ENCODE results near the gene RAB3C.
"Not testable (repeated sequence)": the region's sequence is repeated elsewhere in the genome, so short reads cannot be mapped to it uniquely, and the experiment has no call there.

RAB3C gene

DNA sequence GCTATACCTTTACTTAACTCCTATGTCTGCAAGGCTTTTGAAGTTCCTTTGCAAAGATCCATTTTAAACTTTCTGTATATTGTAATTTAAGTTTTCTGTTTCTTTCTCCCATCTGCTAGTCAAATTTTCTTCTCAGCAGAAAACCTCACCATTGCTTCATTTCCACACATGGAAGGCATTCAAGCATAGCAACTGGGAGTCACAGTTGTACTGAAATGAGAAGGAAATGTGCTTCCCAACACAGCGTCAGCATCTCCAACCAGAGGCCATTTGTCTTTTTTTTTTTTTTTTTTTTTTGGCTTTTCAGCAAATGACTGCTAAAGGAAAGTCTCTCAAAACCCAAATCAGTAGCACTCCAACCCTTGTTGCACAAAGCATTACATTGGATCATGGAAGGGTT lies 92.5 kb downstream of the RAB3C start:
- DNase-seq (ENCODE audit: low read depth), result no peak

DNA sequence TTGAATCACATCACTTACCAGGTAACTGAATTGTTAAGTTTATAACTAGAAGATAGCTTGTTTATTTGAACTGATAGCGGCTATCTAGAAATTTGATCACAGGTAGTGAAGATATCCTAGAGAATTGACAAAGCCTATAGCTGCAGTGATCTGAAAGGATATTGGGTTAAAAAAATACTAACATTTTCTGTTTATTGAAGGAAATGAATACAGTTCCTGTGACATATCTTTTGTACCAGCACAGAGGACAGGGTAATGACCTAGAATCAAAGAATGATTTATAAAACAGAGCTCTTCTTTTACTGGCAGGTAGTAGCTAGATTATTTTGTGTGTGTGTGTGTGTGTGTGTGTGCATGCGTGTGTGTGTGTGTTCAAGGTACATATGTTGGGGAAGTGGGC lies 94.8 kb downstream of the RAB3C start:
- DNase-seq (ENCODE audit: low read depth), result no peak

GRCh38 chr5:58680503-58680902 lies 97.6 kb downstream of the RAB3C start:
- no peak for DNase-seq (ENCODE audit: low read depth)

GRCh38 chr5:58681943-58682342 lies 99.1 kb downstream of the RAB3C start:
- no peak for DNase-seq (ENCODE audit: low read depth)

DNA sequence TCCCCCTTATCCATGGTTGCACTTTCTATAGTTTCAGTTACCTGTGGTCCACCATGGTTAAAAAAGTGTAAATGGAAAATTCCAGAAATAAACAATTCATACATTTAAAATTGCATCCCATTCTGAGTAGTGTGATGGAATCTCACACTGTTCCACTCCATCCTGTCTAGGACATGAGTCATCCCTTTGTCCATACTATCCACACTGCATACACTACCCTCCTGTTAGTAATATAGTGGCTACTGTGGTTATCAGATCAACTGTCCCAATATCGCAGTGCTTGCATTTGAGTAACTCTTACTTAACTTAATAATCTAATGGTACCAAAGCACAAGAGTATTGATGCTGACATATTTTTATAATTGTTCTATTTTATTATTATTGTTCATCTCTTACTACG lies 100.7 kb downstream of the RAB3C start:
- peak; percentile 14 for DNase-seq (ENCODE audit: low read depth)

- no peak for DNase-seq (ENCODE audit: low read depth)
These were observed 104.2 kb downstream of the RAB3C start for GRCh38 chr5:58687079-58687478.

DNA sequence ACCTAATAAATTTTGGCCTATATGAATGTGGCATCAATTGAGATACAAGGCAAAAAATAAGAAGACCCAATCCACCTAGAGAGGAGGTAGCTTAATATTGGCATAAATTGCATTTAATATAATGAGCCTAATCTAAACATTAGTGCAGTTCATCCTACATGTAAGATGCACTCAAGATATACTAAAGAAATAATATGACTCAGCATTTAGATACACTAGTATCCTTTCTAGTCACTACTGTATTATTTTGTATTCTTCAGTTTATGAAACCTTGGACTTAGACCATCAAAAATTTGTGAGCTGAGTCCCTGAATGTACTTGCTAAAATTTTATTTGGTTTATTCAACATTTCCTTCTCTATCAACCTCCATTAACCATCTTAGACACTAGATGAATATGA lies 104.7 kb downstream of the RAB3C start:
- DNase-seq (ENCODE audit: low read depth), result no peak

- DNase-seq (ENCODE audit: low read depth), result not testable (repeated sequence)
These were observed 116.3 kb downstream of the RAB3C start for GRCh38 chr5:58699088-58699761.

- DNase-seq (ENCODE audit: low read depth), result no peak
These were observed 116.9 kb downstream of the RAB3C start for GRCh38 chr5:58699762-58700118.

DNA sequence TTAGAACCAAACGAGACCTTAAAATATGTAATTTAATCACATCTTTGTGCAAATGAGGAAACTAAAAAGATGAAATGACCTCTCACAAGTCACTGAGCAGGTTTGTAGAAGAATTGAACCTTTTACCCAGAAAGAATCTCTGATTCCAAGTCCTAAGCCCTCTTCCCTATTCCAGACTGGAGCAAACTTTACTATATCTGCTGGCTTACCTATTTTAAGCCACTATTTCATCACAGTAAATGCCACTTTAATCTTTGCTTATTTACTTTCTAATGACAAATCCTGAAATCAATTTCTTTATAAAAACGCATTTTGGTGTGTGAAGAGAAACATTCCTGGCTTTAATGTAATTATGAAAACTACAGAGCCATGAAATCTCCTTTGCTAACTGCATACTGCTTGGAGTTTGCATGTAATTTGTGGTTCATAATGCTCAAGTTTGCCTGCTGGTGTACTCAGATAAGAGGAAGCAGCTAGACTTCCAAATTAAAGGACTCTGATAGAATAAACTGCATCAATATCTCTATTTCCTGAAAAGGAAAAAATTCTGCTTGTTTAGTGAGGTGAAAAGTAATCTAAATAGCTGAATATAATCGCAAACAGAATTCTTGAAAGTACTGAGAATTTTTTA lies 121.2 kb downstream of the RAB3C start:
- no peak for DNase-seq (ENCODE audit: low read depth)

- no peak for DNase-seq (ENCODE audit: low read depth)
These were observed 123.9 kb downstream of the RAB3C start for GRCh38 chr5:58706736-58707135.

- DNase-seq (ENCODE audit: low read depth), result no peak
These were observed 125.6 kb downstream of the RAB3C start for GRCh38 chr5:58708456-58708855.

DNA sequence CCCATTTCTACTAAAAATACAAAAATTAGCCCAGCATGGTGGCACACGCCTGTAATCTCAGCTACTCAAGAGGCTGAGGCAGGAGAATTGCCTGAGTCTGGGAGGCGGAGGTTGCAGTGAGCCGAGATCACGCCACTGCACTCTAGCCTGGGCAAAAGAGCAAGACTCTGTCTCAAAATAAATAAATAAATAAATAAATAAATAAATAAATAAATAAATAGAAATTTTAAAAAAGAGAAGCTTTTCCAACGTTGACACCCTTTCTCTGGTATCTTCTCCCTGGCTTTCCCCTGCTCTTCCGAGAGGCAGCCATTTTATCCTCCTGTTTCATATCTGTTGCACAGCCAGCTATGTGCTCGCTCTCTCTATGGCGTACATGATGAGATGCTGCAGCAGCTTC lies 127.5 kb downstream of the RAB3C start:
- DNase-seq (ENCODE audit: low read depth), result not testable (repeated sequence)

GRCh38 chr5:58710871-58711270 lies 128.0 kb downstream of the RAB3C start:
- no peak for DNase-seq (ENCODE audit: low read depth)

- no peak for DNase-seq (ENCODE audit: low read depth)
These were observed 129.1 kb downstream of the RAB3C start for GRCh38 chr5:58711965-58712364.

GRCh38 chr5:58714046-58714445 lies 131.2 kb downstream of the RAB3C start:
- DNase-seq (ENCODE audit: low read depth), result no peak

- DNase-seq (ENCODE audit: low read depth), result no peak
These were observed 133.3 kb downstream of the RAB3C start for GRCh38 chr5:58715997-58716656.

DNA sequence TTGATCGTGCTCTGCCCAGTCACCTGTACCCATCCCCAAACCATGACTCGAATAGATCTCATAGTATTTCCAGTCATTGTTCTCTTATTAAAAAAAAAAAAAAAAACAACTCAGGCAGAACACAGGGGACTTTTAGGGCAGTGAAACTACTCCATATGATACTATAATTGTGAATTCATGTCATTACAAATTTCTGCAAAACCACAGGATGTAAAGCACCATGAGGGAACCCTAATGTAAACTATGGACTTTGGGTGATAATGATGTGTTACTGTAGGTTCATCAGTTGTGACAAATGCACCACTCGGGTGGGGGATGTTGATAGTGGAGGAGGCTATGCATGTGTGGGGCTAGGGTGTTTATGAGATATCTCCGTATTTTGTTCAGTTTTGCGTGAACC lies 133.8 kb downstream of the RAB3C start:
- no peak for DNase-seq (ENCODE audit: low read depth)

- DNase-seq (ENCODE audit: low read depth), result no peak
These were observed 134.6 kb downstream of the RAB3C start for GRCh38 chr5:58717303-58718007.

GRCh38 chr5:58718269-58718978 lies 135.5 kb downstream of the RAB3C start:
- no peak for DNase-seq (ENCODE audit: low read depth)

DNA sequence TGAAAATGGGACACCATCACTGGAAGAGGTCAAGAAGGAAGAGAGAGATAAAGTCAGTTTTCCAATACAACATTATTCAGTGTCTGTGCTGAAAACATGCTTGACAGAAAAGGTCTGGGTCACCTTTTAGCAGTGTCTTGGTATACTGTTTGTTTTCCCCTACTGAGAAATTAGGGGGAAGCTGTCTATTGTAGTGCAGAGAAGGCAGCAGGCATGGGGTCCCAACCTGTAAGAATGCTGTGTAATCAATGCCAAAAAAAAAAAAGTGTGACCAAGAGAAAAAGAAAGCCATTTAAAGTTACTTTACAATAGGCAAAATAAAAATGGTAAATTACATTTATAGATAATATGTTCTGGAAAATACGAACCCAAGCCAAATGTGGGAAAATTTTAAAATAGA lies 139.3 kb downstream of the RAB3C start:
- no peak for DNase-seq (ENCODE audit: low read depth)

DNA sequence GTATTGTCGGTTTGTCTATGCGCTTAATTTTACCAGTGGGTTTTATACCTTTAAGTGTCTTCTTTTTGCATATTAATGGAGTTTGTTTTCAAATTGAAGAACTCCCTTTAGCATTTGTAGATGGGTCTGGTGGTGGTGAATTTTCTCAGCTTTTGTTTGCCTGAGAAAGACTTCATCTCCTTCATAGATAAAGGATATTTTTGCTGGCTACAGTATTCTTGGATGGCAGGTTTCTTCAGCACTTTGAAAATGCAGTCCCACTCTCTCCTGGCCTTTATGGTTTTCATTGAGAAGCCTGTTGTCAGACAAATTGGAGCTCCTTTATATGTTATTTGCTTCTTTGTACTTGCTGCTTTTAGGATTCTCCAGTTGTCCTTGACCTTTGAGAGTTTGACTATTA lies 142.1 kb downstream of the RAB3C start:
- DNase-seq (ENCODE audit: low read depth), result no peak

Measured in ELR (cell line).